Nephron (organoid): ENCODE results near the gene COL7A1.

Experiments used
- H3K27ac Mint-ChIP-seq, 3 experiments: 2 replicates each; pipeline ENCODE4 v1.8.0; 2020; ENCODE audit warnings: mixed read lengths in 3 of 3, mild to moderate bottlenecking in 2 of 3, moderate library complexity in 1 of 3
- H3K27me3 Mint-ChIP-seq: 2 replicates; pipeline ENCODE4 v1.8.0; 2021; ENCODE audit warnings: low read depth, mild to moderate bottlenecking, moderate library complexity, mixed read lengths
- H3K36me3 Mint-ChIP-seq: 2 replicates; pipeline ENCODE4 v1.8.0; 2020; ENCODE audit warnings: low read depth, mixed read lengths
- H3K4me1 Mint-ChIP-seq: 2 replicates; pipeline ENCODE4 v1.8.0; 2020; ENCODE audit warnings: mixed read lengths
- H3K4me3 Mint-ChIP-seq, 3 experiments: 2 replicates each; pipeline ENCODE4 v1.8.0; 2020; ENCODE audit warnings: mild to moderate bottlenecking in 3 of 3, mixed read lengths in 3 of 3, moderate library complexity in 2 of 3
- H3K9me3 Mint-ChIP-seq: 2 replicates; pipeline ENCODE4 v1.8.0; 2020; ENCODE audit warnings: mixed read lengths
- CTCF ChIP-seq, 3 experiments: fragments of 200-600 bp; sonication (generic); IDR thresholded peaks; one replicate each; pipeline ENCODE4 v1.5.0; 2021; ENCODE audit warnings: antibody characterized with exemption in 3 of 3; ENCODE audit not compliant: unreplicated experiment in 3 of 3

The COL7A1 gene

GRCh38 chr3:48581621-48582481, 13.3 kb downstream of the COL7A1 start:
- H3K27ac Mint-ChIP-seq = no peak overlapping the region
- no peaks in the 10 kb centered on the region for H3K4me1 Mint-ChIP-seq
- H3K9me3 Mint-ChIP-seq = no peaks in the 10 kb centered on the region
- H3K4me3 Mint-ChIP-seq = no peak overlapping the region
- H3K36me3 Mint-ChIP-seq = peaks cover 16% of the 10 kb centered on the region
- no peaks in the 10 kb centered on the region for H3K27me3 Mint-ChIP-seq
- TF ChIP-seq CTCF (IDR thresholded peaks at IDR 0.05; ENCODE audit: unreplicated experiment in 3 of 3) = no peak

GRCh38 chr3:48576647-48577046, 18.5 kb downstream of the COL7A1 start:
- no peaks in the 10 kb centered on the region for H3K9me3 Mint-ChIP-seq
- H3K4me1 Mint-ChIP-seq = no peaks in the 10 kb centered on the region
- peaks cover 6% of the 10 kb centered on the region for H3K36me3 Mint-ChIP-seq
- no peaks in the 10 kb centered on the region for H3K27me3 Mint-ChIP-seq
- no peak overlapping the region for H3K27ac Mint-ChIP-seq
- no peak for TF ChIP-seq CTCF (IDR thresholded peaks at IDR 0.05; ENCODE audit: unreplicated experiment in 3 of 3)
- no peak overlapping the region for H3K4me3 Mint-ChIP-seq

- H3K36me3 Mint-ChIP-seq = peaks cover 5% of the 10 kb centered on the region
- no peak for TF ChIP-seq CTCF (IDR thresholded peaks at IDR 0.05; ENCODE audit: unreplicated experiment in 3 of 3)
- H3K4me3 Mint-ChIP-seq = no peak overlapping the region
- no peak overlapping the region for H3K27ac Mint-ChIP-seq
- H3K9me3 Mint-ChIP-seq = no peaks in the 10 kb centered on the region
- no peaks in the 10 kb centered on the region for H3K4me1 Mint-ChIP-seq
- H3K27me3 Mint-ChIP-seq = no peaks in the 10 kb centered on the region
These were observed 19.8 kb downstream of the COL7A1 start for GRCh38 chr3:48575366-48575765.

GRCh38 chr3:48573973-48574585, 21.1 kb downstream of the COL7A1 start:
- Mint-ChIP-seq H3K4me3 (no peak overlapping the region), H3K27me3 (no peaks in the 10 kb centered on the region), H3K9me3 (no peaks in the 10 kb centered on the region), H3K4me1 (no peaks in the 10 kb centered on the region), H3K27ac (no peak overlapping the region), H3K36me3 (peaks cover 5% of the 10 kb centered on the region)
- TF ChIP-seq CTCF (IDR thresholded peaks at IDR 0.05; ENCODE audit: unreplicated experiment in 3 of 3) = no peak

- H3K36me3 Mint-ChIP-seq = peaks cover 5% of the 10 kb centered on the region
- H3K4me3 Mint-ChIP-seq = no peak overlapping the region
These were observed 22.6 kb downstream of the COL7A1 start for GRCh38 chr3:48572517-48572916.

More at GRCh38 chr3:48572517-48572916, 22.6 kb downstream of the COL7A1 start:
- TF ChIP-seq CTCF (IDR thresholded peaks at IDR 0.05; ENCODE audit: unreplicated experiment in 3 of 3) = no peak
- Mint-ChIP-seq H3K27ac (no peak overlapping the region), H3K27me3 (no peaks in the 10 kb centered on the region), H3K9me3 (no peaks in the 10 kb centered on the region), H3K4me1 (no peaks in the 10 kb centered on the region)
